B cell (primary cell): ENCODE results near the gene DDX10. TPM values are rescaled to one million over a fixed set of nuclear protein-coding genes. Genes with fewer than 3 reads are reported as not detected.

Experiments
- ATAC-seq: fragments of 200-7000 bp; cut with Tn5 transposase; one replicate; pipeline ENCODE4 v1.10.0; 2021; ENCODE audit warnings: low read depth, mild to moderate bottlenecking, moderate number of reproducible peaks, moderate library complexity
- CTCF ChIA-PET: fragments of 350-600 bp; sonication (Branson Sonifier 250); formaldehyde crosslinking; loops from one replicate; lab custom pipeline; 2021; ENCODE audit warnings: antibody characterized with exemption, inconsistent platforms; lab: Charles Lee
- POLR2A ChIA-PET: fragments of 350-600 bp; sonication (Branson Sonifier 250); formaldehyde crosslinking; loops from one replicate; lab custom pipeline; 2021; ENCODE audit warnings: antibody characterized with exemption; lab: Charles Lee
- DNase-seq: peaks from one replicate; pipeline ENCODE4 v3.0.0; 2013
- H2AFZ ChIP-seq: 2 replicates; pipeline ENCODE4 v1.6.1; 2012; ENCODE audit warnings: mild to moderate bottlenecking, low read depth, low read length; ENCODE audit not compliant: insufficient read depth, poor library complexity, severe bottlenecking
- H3K27ac ChIP-seq, 2 donors: 1 replicate in 1 of 2; 2 replicates in 1 of 2; pipeline ENCODE4 v1.5.1; 2012 to 2013; ENCODE audit warnings: low read length in 2 of 2, mild to moderate bottlenecking in 2 of 2, moderate library complexity in 1 of 2
- H3K27me3 ChIP-seq, 4 experiments: fragments of 200-600 bp in 1 of 4; sonication (generic) in 1 of 4; replicated peaks in 1 of 4; 1 replicate in 2 of 4; 2 replicates in 2 of 4; pipeline versions ENCODE4 v1.6.1 to v1.7.0; 2013 to 2016; ENCODE audit warnings: low read length in 3 of 4, mild to moderate bottlenecking in 2 of 4, mixed read lengths in 1 of 4, moderate library complexity in 1 of 4; ENCODE audit not compliant: insufficient read depth in 4 of 4, control insufficient read depth in 3 of 4; ENCODE audit errors: control extremely low read depth in 1 of 4
- H3K36me3 ChIP-seq, 2 experiments: replicated peaks in 1 of 2; 1 replicate in 1 of 2; 2 replicates in 1 of 2; pipeline versions ENCODE4 v1.6.1 to v1.7.1; 2013; ENCODE audit warnings: low read length in 1 of 2; ENCODE audit not compliant: insufficient read depth in 2 of 2, control insufficient read depth in 1 of 2; ENCODE audit errors: control extremely low read depth in 1 of 2, extremely low read depth in 1 of 2
- H3K4me1 ChIP-seq, 2 donors: fragments of 200-600 bp in 1 of 2; sonication (generic) in 1 of 2; 1 replicate in 1 of 2; 2 replicates in 1 of 2; pipeline versions ENCODE4 v1.5.1 to v1.6.1; 2013 to 2017; ENCODE audit warnings: low read length in 2 of 2; ENCODE audit not compliant: control insufficient read depth in 2 of 2, insufficient read depth in 2 of 2
- H3K4me2 ChIP-seq: replicated peaks from 2 replicates; pipeline ENCODE3; 2012; ENCODE audit warnings: mild to moderate bottlenecking, low read depth, low read length; ENCODE audit not compliant: poor library complexity, severe bottlenecking
- H3K4me3 ChIP-seq, 5 experiments: fragments of 200-600 bp in 1 of 5; sonication (generic) in 1 of 5; 1 replicate in 3 of 5; 2 replicates in 2 of 5; pipeline versions ENCODE4 v1.5.1 to v1.7.0; 2011 to 2016; ENCODE audit warnings: low read length in 4 of 5, mild to moderate bottlenecking in 4 of 5, low read depth in 2 of 5, control low read depth in 1 of 5, moderate library complexity in 1 of 5; ENCODE audit not compliant: insufficient read depth in 1 of 5; ENCODE audit errors: control extremely low read depth in 1 of 5, extremely low read depth in 1 of 5
- H3K79me2 ChIP-seq: fragments of 200-600 bp; sonication (generic); one replicate; pipeline ENCODE4 v1.6.0; 2016; ENCODE audit warnings: low read length; ENCODE audit not compliant: control insufficient read depth, insufficient read depth
- H3K9ac ChIP-seq: fragments of 200-600 bp; sonication (generic); 2 replicates; pipeline ENCODE4 v1.6.1; 2017; ENCODE audit warnings: mild to moderate bottlenecking, low read length, moderate library complexity
- H3K9me3 ChIP-seq, 3 donors: one replicate each; pipeline versions ENCODE4 v1.6.1 to v1.7.1; 2013; ENCODE audit warnings: low read length in 2 of 3; ENCODE audit not compliant: control insufficient read depth in 2 of 3, insufficient read depth in 1 of 3; ENCODE audit errors: control extremely low read depth in 1 of 3
- H4K20me1 ChIP-seq: 2 replicates; pipeline ENCODE4 v1.6.0; 2012; ENCODE audit warnings: mild to moderate bottlenecking, low read length; ENCODE audit not compliant: insufficient read depth, control insufficient read depth, poor library complexity, severe bottlenecking
- H3K27ac Mint-ChIP-seq: one replicate; pipeline ENCODE4 v1.8.0; 2021; ENCODE audit warnings: mixed read lengths
- H3K27me3 Mint-ChIP-seq: one replicate; pipeline ENCODE4 v1.8.0; 2021; ENCODE audit warnings: mixed read lengths
- H3K4me1 Mint-ChIP-seq: one replicate; pipeline ENCODE4 v1.8.0; 2021; ENCODE audit warnings: mixed read lengths
- H3K4me3 Mint-ChIP-seq: one replicate; pipeline ENCODE4 v1.8.0; 2021; ENCODE audit warnings: mixed read lengths
- H3K9me3 Mint-ChIP-seq: one replicate; pipeline ENCODE4 v1.8.0; 2022; ENCODE audit warnings: mixed read lengths; ENCODE audit not compliant: insufficient read depth
- CTCF ChIP-seq: fragments of 200-600 bp; IDR thresholded peaks from one replicate; pipeline ENCODE4 v1.8.0; 2022; ENCODE audit warnings: antibody characterized with exemption, mild to moderate bottlenecking
- EZH2 ChIP-seq: IDR thresholded peaks from 2 replicates; pipeline ENCODE4 v1.6.1; 2012; ENCODE audit warnings: borderline replicate concordance, low read depth, mild to moderate bottlenecking, moderate library complexity, low read length; ENCODE audit not compliant: insufficient read depth, poor library complexity, severe bottlenecking
- WGBS: methylation state at CpG from one replicate; pipeline ENCODE4 v1.1.5; 2013; ENCODE audit warnings: missing lambda C conversion rate; ENCODE audit not compliant: insufficient coverage; 5-methylcytosine and 5-hydroxymethylcytosine counted together
- intact Hi-C: fragments of 100-400 bp; cut with micrococcal nuclease; formaldehyde crosslinking; loops from one replicate; pipeline ENCODE4 v1.10.0; 2022
- polyA plus RNA-seq: library from polyadenylated mRNA; depleted of rRNA; stranded (reverse); fragments of >200 nt; gene quantifications from 2 replicates; pipeline ENCODE4 v1.2.3, GENCODE V29; 2012
- total RNA-seq, 2 donors: library from RNA; stranded (reverse); fragments of 120-200 nt in 1 of 2; gene quantifications; 1 replicate in 1 of 2; 2 replicates in 1 of 2; pipeline versions ENCODE4 v1.2.3 to v1.2.4, GENCODE V29; 2013 to 2022

The DDX10 gene
- total and polyA plus RNA-seq, 2 donors (not counting 1 experiment from before 2014, with no cell fraction given) = 15.6 to 30.6 TPM

DNA sequence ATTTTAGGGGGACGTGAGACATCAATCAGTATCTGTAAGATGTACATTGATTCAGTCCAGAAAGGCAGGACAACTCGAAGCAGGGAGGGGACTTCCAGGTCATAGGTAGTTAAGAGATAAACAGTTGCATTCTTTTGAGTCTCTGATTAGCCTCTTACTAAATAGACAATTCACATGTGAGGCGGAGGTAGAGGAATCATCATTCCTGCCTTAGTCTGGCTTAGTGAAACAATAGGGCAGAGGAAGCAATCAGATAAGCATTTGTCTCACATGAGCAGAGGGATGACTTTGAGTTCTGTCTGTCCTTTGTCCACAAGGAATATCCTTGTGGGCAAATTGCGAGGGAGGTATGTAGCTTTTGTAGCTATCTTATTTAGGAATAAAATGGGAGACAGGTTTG is 248.3 kb downstream of the DDX10 start:
- Histone ChIP-seq H3K4me1 (no peaks in the 10 kb centered on the region), H3K27me3 (no peaks in the 10 kb centered on the region), H2AFZ (no peak overlapping the region), H3K79me2 (no peaks in the 10 kb centered on the region), H3K4me2 (no peak overlapping the region), H4K20me1 (no peaks in the 10 kb centered on the region), H3K4me3 (no peak overlapping the region), H3K9ac (no peak overlapping the region), H3K9me3 (no peaks in the 10 kb centered on the region), H3K27ac (no peak overlapping the region), H3K36me3 (peaks cover 0 to 2% of the 10 kb centered on the region in 2 experiments)
- intact Hi-C loops = no loop called here
- WGBS = 95% methylated on average over 2 of the region's 4 CpGs
- H3K9me3 Mint-ChIP-seq = no peaks in the 10 kb centered on the region
- H3K4me3 Mint-ChIP-seq = no peak overlapping the region
- ChIA-PET CTCF (no interaction called here), POLR2A (no interaction called here)
- ATAC-seq (no peak), DNase-seq (no peak)
- no peaks in the 10 kb centered on the region for H3K4me1 Mint-ChIP-seq
- no peak overlapping the region for H3K27ac Mint-ChIP-seq
- no peaks in the 10 kb centered on the region for H3K27me3 Mint-ChIP-seq
- no peak for TF ChIP-seq EZH2

DNA sequence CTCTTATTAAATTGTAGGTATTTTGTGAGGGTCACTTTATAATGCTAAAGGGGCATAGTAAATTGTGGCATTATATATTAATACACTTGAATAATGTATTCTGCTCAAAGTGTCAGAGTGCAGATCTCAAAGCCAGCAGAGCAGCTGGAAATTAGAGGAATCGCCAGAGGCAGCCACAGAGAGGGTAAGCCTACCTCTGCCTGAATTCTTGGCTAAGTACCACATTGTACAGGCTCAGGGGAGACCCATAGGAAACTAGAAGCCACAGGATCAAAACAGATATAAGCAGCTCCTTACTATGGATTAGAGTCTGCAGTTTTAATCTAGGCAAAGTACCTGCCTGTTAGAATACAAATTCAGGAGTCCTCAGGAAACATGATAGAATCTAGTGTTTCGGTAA is 249.3 kb downstream of the DDX10 start:
- H2AFZ ChIP-seq = no peak overlapping the region
- no peak for TF ChIP-seq CTCF
- no peak for DNase-seq
- no peaks in the 10 kb centered on the region for H3K27me3 ChIP-seq
- ChIA-PET POLR2A (no interaction called here), CTCF (interaction anchor here (0.6 kb wide), 1 partner anchor 13 kb away, joined by 3 read pairs; no protein-coding TSS in a partner anchor)
- no peak overlapping the region for H3K27ac ChIP-seq
- peaks cover 0 to 3% of the 10 kb centered on the region in 2 experiments for H3K36me3 ChIP-seq
- Mint-ChIP-seq H3K27me3 (no peaks in the 10 kb centered on the region), H3K9me3 (no peaks in the 10 kb centered on the region), H3K27ac (no peak overlapping the region), H3K4me3 (no peak overlapping the region), H3K4me1 (no peaks in the 10 kb centered on the region)
- intact Hi-C loops = no loop called here
- H4K20me1 ChIP-seq = no peaks in the 10 kb centered on the region
- WGBS = 89% methylated on average over 1 of the region's 2 CpGs
- no peaks in the 10 kb centered on the region for H3K9me3 ChIP-seq
- no peaks in the 10 kb centered on the region for H3K4me1 ChIP-seq
- H3K9ac ChIP-seq = no peak overlapping the region
- H3K79me2 ChIP-seq = no peaks in the 10 kb centered on the region
- ATAC-seq = no peak
- no peak overlapping the region for H3K4me3 ChIP-seq
- no peak overlapping the region for H3K4me2 ChIP-seq
